ENCODE measurements around the gene IPO4.

The IPO4 gene

DNA sequence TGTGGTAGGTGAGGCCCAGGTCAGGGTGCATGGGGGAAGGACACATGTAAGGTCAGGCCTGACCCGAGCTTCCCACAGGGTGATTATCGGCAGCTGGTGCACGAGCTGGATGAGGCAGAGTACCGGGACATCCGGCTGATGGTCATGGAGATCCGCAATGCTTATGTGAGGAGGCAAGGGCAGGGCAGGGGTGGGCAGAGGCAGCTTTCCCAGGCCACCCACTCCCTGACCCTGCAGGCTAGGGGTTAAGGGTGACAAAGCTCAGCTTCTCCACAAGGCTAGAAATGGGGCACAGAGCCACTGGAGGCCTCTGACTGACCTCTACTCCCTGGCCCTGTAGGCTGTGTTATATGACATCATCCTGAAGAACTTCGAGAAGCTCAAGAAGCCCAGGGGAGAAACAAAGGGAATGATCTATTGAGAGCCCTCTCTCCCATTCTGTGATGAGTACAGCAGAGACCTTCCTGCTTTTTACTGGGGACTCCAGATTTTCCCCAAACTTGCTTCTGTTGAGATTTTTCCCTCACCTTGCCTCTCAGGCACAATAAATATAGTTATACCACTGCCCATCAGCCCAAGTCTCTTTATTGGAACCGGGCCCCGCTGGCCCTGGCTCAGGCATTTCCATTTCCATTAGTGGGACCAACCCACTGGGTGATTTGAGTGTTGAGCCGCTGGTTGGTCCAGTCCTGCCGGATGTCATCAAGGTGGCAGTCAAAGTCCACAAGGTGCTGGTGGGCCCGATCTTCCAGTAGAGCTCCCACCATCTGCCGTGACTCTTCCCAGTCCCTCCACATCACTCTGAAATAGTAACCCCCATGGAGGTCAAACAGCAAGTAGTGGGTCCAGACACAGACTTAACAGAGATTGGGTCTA, 50.0 kb downstream of the IPO4 start:
- no peak for DNase-seq (ENCODE audit: low read depth)
- TF ChIP-seq CTCF (IDR thresholded peaks at IDR 0.05; ENCODE audit: low read length, missing control alignments), result no peak
- H3K4me3 ChIP-seq (replicated peaks; ENCODE audit: low read depth, low read length), result no peak overlapping the region

- no peak for TF ChIP-seq CTCF (IDR thresholded peaks at IDR 0.05; ENCODE audit: low read length, missing control alignments)
- no peak overlapping the region for H3K4me3 ChIP-seq (replicated peaks; ENCODE audit: low read depth, low read length)
- DNase-seq (ENCODE audit: low read depth), result no peak
These were observed 50.9 kb downstream of the IPO4 start for GRCh38 chr14:24137529-24138395.

DNA sequence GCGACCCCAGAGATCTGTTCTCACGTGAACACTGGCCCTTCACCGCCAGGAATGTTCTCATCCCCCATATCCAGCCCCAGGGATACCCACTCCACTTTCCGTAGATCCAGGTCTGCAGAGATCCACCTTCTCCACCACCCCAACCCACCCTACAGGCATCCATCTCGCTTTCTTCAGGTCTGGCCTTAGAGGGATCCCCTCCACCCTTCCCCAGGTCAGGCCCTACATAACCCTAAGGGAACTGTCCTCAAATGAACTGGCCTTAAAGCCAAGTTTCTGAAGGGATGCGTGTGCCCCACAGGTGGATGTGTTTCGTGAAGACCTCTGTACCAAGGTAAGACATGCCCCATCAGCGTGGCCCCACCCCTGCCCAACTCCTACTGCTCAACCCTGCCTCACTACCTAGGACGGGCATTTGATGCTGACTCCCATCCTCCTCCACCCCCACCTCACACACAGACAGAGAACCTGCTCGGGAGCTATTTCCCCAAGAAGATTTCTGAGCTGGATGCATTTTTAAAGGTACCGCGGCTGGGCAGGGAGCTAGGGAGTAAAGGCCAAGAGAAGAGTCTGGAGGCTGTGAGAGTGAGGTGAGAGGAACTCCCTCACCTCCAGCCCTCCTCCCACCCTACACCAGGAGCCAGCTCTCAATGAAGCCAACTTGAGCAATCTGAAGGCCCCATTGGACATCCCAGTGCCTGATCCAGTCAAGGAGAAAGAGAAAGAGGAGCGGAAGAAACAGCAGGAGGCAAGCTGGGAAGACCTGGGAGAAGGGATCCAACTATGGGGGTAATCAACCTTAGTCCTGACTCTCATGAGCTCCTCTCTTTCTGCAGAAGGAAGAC, 51.7 kb downstream of the IPO4 start:
- peak overlapping the region; percentile 74 for H3K4me3 ChIP-seq (replicated peaks; ENCODE audit: low read depth, low read length)
- no peak for TF ChIP-seq CTCF (IDR thresholded peaks at IDR 0.05; ENCODE audit: low read length, missing control alignments)
- DNase-seq (ENCODE audit: low read depth), result no peak

GRCh38 chr14:24135834-24136683, 52.6 kb downstream of the IPO4 start, which contains the start of gene PSME1:
Gene PSME1, plus strand, starts transcription at chr14:24136194. Its CDS starts 69 bp downstream, at chr14:24136263.
- peak within 1 kb of the TSS; percentile 74 for H3K4me3 ChIP-seq (replicated peaks; ENCODE audit: low read depth, low read length)
- DNase-seq (ENCODE audit: low read depth), result peak; percentile 82
- TF ChIP-seq CTCF (IDR thresholded peaks at IDR 0.05; ENCODE audit: low read length, missing control alignments), result no peak

GRCh38 chr14:24135584-24135833, 53.1 kb downstream of the IPO4 start:
- peak overlapping the region; percentile 74 for H3K4me3 ChIP-seq (replicated peaks; ENCODE audit: low read depth, low read length)
- no peak for DNase-seq (ENCODE audit: low read depth)
- no peak for TF ChIP-seq CTCF (IDR thresholded peaks at IDR 0.05; ENCODE audit: low read length, missing control alignments)

GRCh38 chr14:24133735-24134134, 54.9 kb downstream of the IPO4 start:
- H3K4me3 ChIP-seq (replicated peaks; ENCODE audit: low read depth, low read length), result no peak overlapping the region
- no peak for TF ChIP-seq CTCF (IDR thresholded peaks at IDR 0.05; ENCODE audit: low read length, missing control alignments)
- DNase-seq (ENCODE audit: low read depth), result no peak

Measured in fibroblast of pulmonary artery (primary cell).